HepG2 (cell line): ENCODE measurements around the gene TMEM190. TPM values are rescaled to one million over a fixed set of nuclear protein-coding genes. Genes with fewer than 3 reads are reported as not detected.

Experiments used
- CENPT ChIP-seq: sonication (generic); formaldehyde crosslinking; IDR thresholded peaks from 2 replicates; pipeline ENCODE4 v1.8.0; 2022; ENCODE audit warnings: low read depth, mild to moderate bottlenecking, moderate library complexity, missing genetic modification reagents
- HES4 ChIP-seq: sonication (generic); formaldehyde crosslinking; IDR thresholded peaks from 2 replicates; pipeline ENCODE4 v1.9.0; 2021; ENCODE audit warnings: mild to moderate bottlenecking, missing genetic modification reagents, borderline replicate concordance
- HNF1B ChIP-seq: sonication (generic); formaldehyde crosslinking; IDR thresholded peaks from 2 replicates; pipeline ENCODE4 v1.5.1; 2020; ENCODE audit warnings: mild to moderate bottlenecking, moderate library complexity, missing genetic modification reagents
- HNRNPUL1 ChIP-seq: fragments of 200-400 bp; formaldehyde crosslinking; IDR thresholded peaks from 2 replicates; pipeline ENCODE4 v1.6.1; 2017; ENCODE audit warnings: low read depth, mild to moderate bottlenecking, low read length, moderate library complexity
- JDP2 ChIP-seq: sonication (generic); formaldehyde crosslinking; IDR thresholded peaks from 2 replicates; pipeline ENCODE4 v1.8.1; 2022; ENCODE audit warnings: missing genetic modification reagents, borderline replicate concordance
- NCOA5 ChIP-seq: sonication (generic); formaldehyde crosslinking; IDR thresholded peaks from 2 replicates; pipeline ENCODE4 v1.4.0; 2020; ENCODE audit warnings: missing genetic modification reagents
- RERE ChIP-seq: IDR thresholded peaks from 2 replicates; pipeline ENCODE4 v1.6.1; 2016; ENCODE audit warnings: low read depth, missing genetic modification reagents, missing compliant biosample characterization
- THAP7 ChIP-seq: sonication (generic); formaldehyde crosslinking; IDR thresholded peaks from 2 replicates; pipeline ENCODE4 v1.8.1; 2023; ENCODE audit warnings: mild to moderate bottlenecking, missing genetic modification reagents
- ZBTB33 ChIP-seq: sonication (generic); formaldehyde crosslinking; IDR thresholded peaks from 2 replicates; pipeline ENCODE4 v1.4.0; 2020; ENCODE audit warnings: missing genetic modification reagents
- ZHX1 ChIP-seq: sonication (generic); formaldehyde crosslinking; IDR thresholded peaks from 2 replicates; pipeline ENCODE4 v1.8.1; 2022; ENCODE audit warnings: low read depth, mild to moderate bottlenecking, missing genetic modification reagents
- ZMAT3 ChIP-seq: sonication (generic); formaldehyde crosslinking; conservative IDR thresholded peaks from 2 replicates; pipeline ENCODE4 v1.7.0; 2021; ENCODE audit warnings: missing genetic modification reagents
- ZNF235 ChIP-seq: sonication (generic); formaldehyde crosslinking; IDR thresholded peaks from 2 replicates; pipeline ENCODE4 v1.8.1; 2023; ENCODE audit warnings: mild to moderate bottlenecking, missing genetic modification reagents, borderline replicate concordance
- ZNF549 ChIP-seq: sonication (generic); formaldehyde crosslinking; IDR thresholded peaks from 2 replicates; pipeline ENCODE4 v1.5.0; 2020; ENCODE audit warnings: missing genetic modification reagents
- ZNF720 ChIP-seq: sonication (generic); formaldehyde crosslinking; IDR thresholded peaks from 2 replicates; pipeline ENCODE4 v1.4.0; 2020; ENCODE audit warnings: missing genetic modification reagents
- ZNF777 ChIP-seq: sonication (generic); formaldehyde crosslinking; IDR thresholded peaks from 2 replicates; pipeline ENCODE4 v1.4.0; 2020; ENCODE audit warnings: missing genetic modification reagents
- ZSCAN22 ChIP-seq: sonication (generic); formaldehyde crosslinking; IDR thresholded peaks from 2 replicates; pipeline ENCODE4 v1.4.0; 2020; ENCODE audit warnings: mild to moderate bottlenecking, missing genetic modification reagents
- polyA plus RNA-seq, 8 experiments: library from polyadenylated mRNA; depleted of rRNA in 3 of 8; stranded (reverse) in 7 of 8; unstranded in 1 of 8; fragments of >200 nt; fragmentation: Illumina TruSeq in 4 of 8; extraction: Trizol in 4 of 8; gene quantifications; 2 replicates each; pipeline versions ENCODE4 v1.2.1 to v1.2.3, GENCODE V29; 2011 to 2016; ENCODE audit warnings: low read depth in 4 of 8, missing spikeins in 1 of 8, mixed read lengths in 1 of 8; ENCODE audit not compliant: insufficient read depth in 1 of 8
- total RNA-seq, 5 experiments: library from RNA; depleted of rRNA; stranded (reverse); fragments of >200 nt; fragmentation: Illumina TruSeq; extraction: Trizol; gene quantifications; 2 replicates each; pipeline ENCODE4 v1.2.3, GENCODE V29; 2016; ENCODE audit warnings: low read depth in 1 of 5

The TMEM190 gene
- total and polyA plus RNA-seq, 2 of the 13 experiments (the other 11 are each of a cell fraction or from before 2014, with no cell fraction given): 0.35 to 0.83 TPM

GRCh38 chr19:55377356-55378131, 918 bp downstream of the TMEM190 start (continued):
- TF ChIP-seq RERE (CRISPR knock-in tag) (no peak), ZHX1 (no peak), THAP7 (CRISPR knock-in tag) (peak; percentile 58; the same call in 1 of the 2 replicates), CENPT (CRISPR knock-in tag) (no peak), HNRNPUL1 (no peak), ZMAT3 (CRISPR knock-in tag) (0 out of 2 replicates have a peak, but pooled peaks have one; percentile 36), NCOA5 (CRISPR knock-in tag) (no peak), JDP2 (no peak), ZNF720 (CRISPR knock-in tag) (no peak), ZNF235 (CRISPR knock-in tag) (no peak), ZSCAN22 (CRISPR knock-in tag) (peak; percentile 98), HNF1B (CRISPR knock-in tag) (no peak; the same call in 1 of the 2 replicates), ZNF777 (CRISPR knock-in tag) (peak; percentile 13; the same call in 1 of the 2 replicates), HES4 (CRISPR knock-in tag) (no peak), ZNF549 (CRISPR knock-in tag) (no peak), ZBTB33 (no peak)
